Endothelial cell of umbilical vein (primary cell): ENCODE results near the gene LRRC46. TPM values are rescaled to one million over a fixed set of nuclear protein-coding genes. Genes with fewer than 3 reads are reported as not detected.

Experiments
- BruUV-seq: library from RNA; stranded (reverse); fragments of 400-500 nt; replicated peaks from 2 replicates; lab custom pipeline; 2021; lab: Mats Ljungman, UMichigan
- CTCF ChIA-PET: fragments of 300-600, 350-600 bp; sonication (Branson Sonifier 250); formaldehyde crosslinking; loops from one replicate; lab custom pipeline; 2021; ENCODE audit warnings: antibody characterized with exemption, inconsistent platforms; lab: Charles Lee
- POLR2A ChIA-PET: fragments of 300-600, 350-600 bp; sonication (Branson Sonifier 250); formaldehyde crosslinking; loops from one replicate; lab custom pipeline; 2021; ENCODE audit warnings: antibody characterized with exemption, inconsistent platforms; lab: Charles Lee
- DNase-seq: peaks from one replicate; pipeline ENCODE4 v3.0.0-alpha.2; 2011; ENCODE audit warnings: low read depth, low spot score
- FAIRE-seq: peaks from 2 replicates; lab custom pipeline; 2011; peaks lifted over from hg19 to GRCh38; lab: Jason Lieb, UNC
- H2AFZ ChIP-seq: 2 replicates; pipeline ENCODE4 v1.6.0; 2012; ENCODE audit warnings: low read depth, low read length, control low read depth, inconsistent platforms
- H3K27ac ChIP-seq: 2 replicates; pipeline ENCODE4 v1.5.1; 2011; ENCODE audit warnings: low read depth, mild to moderate bottlenecking, control low read depth, low read length, moderate library complexity; ENCODE audit not compliant: insufficient read depth
- H3K27me3 ChIP-seq, 2 experiments: 2 replicates each; pipeline versions ENCODE4 v1.6.0 to v1.6.1; 2011; ENCODE audit warnings: low read length in 2 of 2, mixed read lengths in 1 of 2; ENCODE audit not compliant: control insufficient read depth in 2 of 2, insufficient read depth in 2 of 2
- H3K36me3 ChIP-seq, 2 experiments: 2 replicates in 1 of 2; 3 replicates in 1 of 2; pipeline ENCODE4 v1.5.1; 2011; ENCODE audit warnings: low read length in 2 of 2, mild to moderate bottlenecking in 1 of 2, moderate library complexity in 1 of 2; ENCODE audit not compliant: control insufficient read depth in 2 of 2, insufficient read depth in 2 of 2; ENCODE audit errors: extremely low read depth in 1 of 2
- H3K4me1 ChIP-seq: 3 replicates; pipeline ENCODE4 v1.5.1; 2011; ENCODE audit warnings: mild to moderate bottlenecking, low read length; ENCODE audit not compliant: control insufficient read depth, insufficient read depth; ENCODE audit errors: extremely low read depth
- H3K4me2 ChIP-seq: 2 replicates; pipeline ENCODE4 v1.6.1; 2011; ENCODE audit warnings: low read length, control low read depth, mixed read lengths; ENCODE audit not compliant: insufficient read depth
- H3K4me3 ChIP-seq, 3 experiments: fragments of 200-600 bp in 1 of 3; sonication (generic), shearing (Covaris generic) in 1 of 3; replicated peaks in 1 of 3; 2 replicates each; pipeline ENCODE4 v1.5.1; 2011 to 2016; ENCODE audit warnings: control low read depth in 3 of 3, low read length in 3 of 3, mild to moderate bottlenecking in 2 of 3, inconsistent platforms in 1 of 3, low read depth in 1 of 3, moderate library complexity in 1 of 3; ENCODE audit not compliant: insufficient read depth in 1 of 3
- H3K79me2 ChIP-seq: 2 replicates; pipeline ENCODE4 v1.6.0; 2012; ENCODE audit warnings: low read length, inconsistent platforms; ENCODE audit not compliant: control insufficient read depth, insufficient read depth
- H3K9ac ChIP-seq: replicated peaks from 2 replicates; pipeline ENCODE3; 2011; ENCODE audit warnings: low read length, control low read depth; ENCODE audit not compliant: insufficient read depth; ENCODE audit errors: extremely low read depth
- H3K9me1 ChIP-seq: replicated peaks from 3 replicates; pipeline ENCODE4 v1.6.0; 2011; ENCODE audit warnings: mild to moderate bottlenecking, low read length; ENCODE audit not compliant: control insufficient read depth, insufficient read depth; ENCODE audit errors: extremely low read depth
- H3K9me3 ChIP-seq: replicated peaks from 2 replicates; pipeline ENCODE4 v1.5.1; 2012; ENCODE audit warnings: low read length, inconsistent platforms; ENCODE audit not compliant: control insufficient read depth, insufficient read depth
- H4K20me1 ChIP-seq: replicated peaks from 2 replicates; pipeline ENCODE3; 2011; ENCODE audit warnings: mild to moderate bottlenecking, low read length; ENCODE audit not compliant: control insufficient read depth, insufficient read depth; ENCODE audit errors: extremely low read depth
- CTCF ChIP-seq, 2 donors: IDR thresholded peaks; 1 replicate in 1 of 2; 2 replicates in 1 of 2; pipeline ENCODE4 v1.5.1; 2011; ENCODE audit warnings: low read length in 2 of 2, mild to moderate bottlenecking in 2 of 2, moderate library complexity in 2 of 2, control low read depth in 1 of 2, inconsistent platforms in 1 of 2, low read depth in 1 of 2; ENCODE audit not compliant: insufficient read depth in 1 of 2; ENCODE audit errors: extremely low read depth in 1 of 2
- EZH2 ChIP-seq: IDR thresholded peaks from 2 replicates; pipeline ENCODE4 v1.6.1; 2012; ENCODE audit warnings: borderline replicate concordance, low read depth, mild to moderate bottlenecking, moderate library complexity, low read length, inconsistent platforms; ENCODE audit not compliant: severe bottlenecking
- FOS ChIP-seq: IDR thresholded peaks from 2 replicates; pipeline ENCODE4 v1.6.1; 2011; ENCODE audit warnings: mild to moderate bottlenecking, low read length, moderate library complexity, borderline replicate concordance; ENCODE audit not compliant: insufficient read depth
- GATA2 ChIP-seq: IDR thresholded peaks from 2 replicates; pipeline ENCODE4 v1.7.0; 2011; ENCODE audit warnings: low read depth, mild to moderate bottlenecking, moderate library complexity, mixed read lengths, low read length; ENCODE audit not compliant: insufficient read length, insufficient read depth
- JUN ChIP-seq: IDR thresholded peaks from 2 replicates; pipeline ENCODE4 v1.6.1; 2011; ENCODE audit warnings: borderline replicate concordance, low read depth; ENCODE audit not compliant: insufficient read length, insufficient read depth
- MAX ChIP-seq: IDR thresholded peaks from 2 replicates; pipeline ENCODE4 v1.6.1; 2011; ENCODE audit not compliant: insufficient read depth, insufficient read length
- MYC ChIP-seq: IDR thresholded peaks from one replicate; pipeline ENCODE4 v1.6.1; 2011; ENCODE audit warnings: mild to moderate bottlenecking, low read depth, low read length
- POLR2A ChIP-seq: IDR thresholded peaks from 2 replicates; pipeline ENCODE4 v1.6.1; 2012; ENCODE audit warnings: low read depth, mild to moderate bottlenecking, control low read depth, low read length
- POLR2AphosphoS5 ChIP-seq: IDR thresholded peaks from 2 replicates; pipeline ENCODE4 v1.6.1; 2012; ENCODE audit warnings: low read depth, mild to moderate bottlenecking, control low read depth, low read length, moderate library complexity; ENCODE audit not compliant: insufficient read depth
- dilution Hi-C: fragments of 300-500 bp; cut with MboI; formaldehyde crosslinking; loops from one replicate; pipeline ENCODE4 v1.15.0; 2019; ENCODE audit warnings: low sequenced_read_pairs; ENCODE audit not compliant: extremely low pct_ligation_motif_present
- intact Hi-C: fragments of 100-400 bp; cut with micrococcal nuclease; formaldehyde crosslinking; loops from one replicate; pipeline ENCODE4 v1.10.0; 2022
- polyA plus RNA-seq, 4 experiments: library from polyadenylated mRNA; depleted of rRNA in 3 of 4; stranded (reverse) in 3 of 4; unstranded in 1 of 4; fragments of >200 nt; gene quantifications; 2 replicates each; pipeline versions ENCODE4 v1.2.1 to v1.2.3, GENCODE V29; 2011 to 2012; ENCODE audit warnings: missing spikeins in 1 of 4
- total RNA-seq: library from RNA; stranded (reverse); gene quantifications from 2 replicates; pipeline ENCODE4 v1.2.3, GENCODE V29; 2021

The LRRC46 gene
- total and polyA plus RNA-seq, 2 donors (not counting 3 experiments of a cell fraction or from before 2014, with no cell fraction given), result 0.36 to 0.42 TPM

- DNase-seq (no peak), FAIRE-seq (no peak)
- Histone ChIP-seq H3K9me1 (no peaks in the 10 kb centered on the region), H3K36me3 (no peaks in the 10 kb centered on the region), H3K79me2 (no peaks in the 10 kb centered on the region), H3K27me3 (no peaks in the 10 kb centered on the region), H3K4me3 (no peak overlapping the region), H3K9ac (no peak overlapping the region), H3K4me1 (peaks cover 5% of the 10 kb centered on the region), H3K4me2 (no peak overlapping the region), H3K27ac (no peak overlapping the region), H3K9me3 (no peaks in the 10 kb centered on the region), H4K20me1 (no peaks in the 10 kb centered on the region), H2AFZ (no peak overlapping the region)
- POLR2A ChIA-PET, result no interaction called here
- CTCF ChIA-PET, result interaction anchor here (1.3 to 10.2 kb wide), 7 partner anchors 12 to 174 kb away, joined by 5 to 367 read pairs (median 30); partner anchors contain the start of genes LRRC46, MRPL10 and SP2
- dilution Hi-C loops (no loop called here), intact Hi-C loops (loop anchor here (5.0 kb wide), 1 partner anchor 168 kb away; no protein-coding TSS in a partner anchor)
- TF ChIP-seq POLR2A (no peak), JUN (no peak), CTCF (IDR thresholded peaks at IDR 0.05; ENCODE audit: extremely low read depth in 1 of 2, insufficient read depth in 1 of 2, low read depth in 1 of 2, low read length in 2 of 2) (no peak), EZH2 (no peak), GATA2 (no peak), FOS (no peak), MYC (no peak), POLR2AphosphoS5 (no peak), MAX (no peak)
- no TSS peak for BruUV-seq
Observed at GRCh38 chr17:47844227-47844626, 12.8 kb downstream of the LRRC46 start.
